HepG2 (cell line): ENCODE measurements around the gene CISD3. TPM values are rescaled to one million over a fixed set of nuclear protein-coding genes. Genes with fewer than 3 reads are reported as not detected.

Experiments used
- ARNT2 ChIP-seq: sonication (generic); formaldehyde crosslinking; IDR thresholded peaks from 2 replicates; pipeline ENCODE4 v1.8.0; 2022; ENCODE audit warnings: mild to moderate bottlenecking, low read depth, missing genetic modification reagents, moderate library complexity
- BRF2 ChIP-seq: sonication (generic); formaldehyde crosslinking; IDR thresholded peaks from 2 replicates; pipeline ENCODE4 v1.8.1; 2022; ENCODE audit warnings: mild to moderate bottlenecking, missing genetic modification reagents
- FIP1L1 ChIP-seq: fragments of 200-400 bp; formaldehyde crosslinking; IDR thresholded peaks from 2 replicates; pipeline ENCODE4 v1.6.1; 2018; ENCODE audit warnings: low read depth, mild to moderate bottlenecking, low read length, moderate library complexity, borderline replicate concordance; ENCODE audit not compliant: insufficient read depth
- FOXO4 ChIP-seq: sonication (generic); formaldehyde crosslinking; conservative IDR thresholded peaks from 2 replicates; pipeline ENCODE4 v1.8.1; 2023; ENCODE audit warnings: missing genetic modification reagents
- POLR2AphosphoS2 ChIP-seq: IDR thresholded peaks from 2 replicates; pipeline ENCODE4 v1.6.1; 2011; ENCODE audit warnings: low read depth, low read length, improper control_type of control experiment
- RCOR2 ChIP-seq: IDR thresholded peaks from 2 replicates; pipeline ENCODE4 v1.6.1; 2016; ENCODE audit warnings: missing biosample characterization, missing genetic modification reagents
- RXRB ChIP-seq: IDR thresholded peaks from 2 replicates; pipeline ENCODE4 v1.6.1; 2016; ENCODE audit warnings: borderline replicate concordance, missing genetic modification reagents, missing compliant biosample characterization
- WIZ ChIP-seq: sonication (generic); formaldehyde crosslinking; IDR thresholded peaks from 2 replicates; pipeline ENCODE4 v1.5.1; 2020; ENCODE audit warnings: mild to moderate bottlenecking, missing genetic modification reagents
- ZNF180 ChIP-seq: sonication (generic); formaldehyde crosslinking; IDR thresholded peaks from 2 replicates; pipeline ENCODE4 v1.4.0; 2020; ENCODE audit warnings: low read depth, missing genetic modification reagents, borderline replicate concordance
- ZNF296 ChIP-seq: sonication (generic); formaldehyde crosslinking; conservative IDR thresholded peaks from 2 replicates; pipeline ENCODE4 v1.5.0; 2020; ENCODE audit warnings: mild to moderate bottlenecking, missing genetic modification reagents
- ZNF337 ChIP-seq: sonication (generic); formaldehyde crosslinking; IDR thresholded peaks from 2 replicates; pipeline ENCODE4 v1.5.1; 2020; ENCODE audit warnings: missing genetic modification reagents, low read depth, mild to moderate bottlenecking, borderline replicate concordance
- ZNF350 ChIP-seq: sonication (generic); formaldehyde crosslinking; IDR thresholded peaks from 2 replicates; pipeline ENCODE4 v1.4.0; 2020; ENCODE audit warnings: mild to moderate bottlenecking, low read depth, missing genetic modification reagents, borderline replicate concordance
- ZNF431 ChIP-seq: sonication (generic); formaldehyde crosslinking; IDR thresholded peaks from 2 replicates; pipeline ENCODE4 v1.9.0; 2022; ENCODE audit warnings: missing genetic modification reagents, low read depth, mild to moderate bottlenecking, borderline replicate concordance
- ZNF589 ChIP-seq: sonication (generic); formaldehyde crosslinking; conservative IDR thresholded peaks from 2 replicates; pipeline ENCODE4 v1.8.0; 2022; ENCODE audit warnings: mild to moderate bottlenecking, moderate library complexity, missing genetic modification reagents
- polyA plus RNA-seq, 8 experiments: library from polyadenylated mRNA; depleted of rRNA in 3 of 8; stranded (reverse) in 7 of 8; unstranded in 1 of 8; fragments of >200 nt; fragmentation: Illumina TruSeq in 4 of 8; extraction: Trizol in 4 of 8; gene quantifications; 2 replicates each; pipeline versions ENCODE4 v1.2.1 to v1.2.3, GENCODE V29; 2011 to 2016; ENCODE audit warnings: low read depth in 4 of 8, missing spikeins in 1 of 8, mixed read lengths in 1 of 8; ENCODE audit not compliant: insufficient read depth in 1 of 8
- total RNA-seq, 5 experiments: library from RNA; depleted of rRNA; stranded (reverse); fragments of >200 nt; fragmentation: Illumina TruSeq; extraction: Trizol; gene quantifications; 2 replicates each; pipeline ENCODE4 v1.2.3, GENCODE V29; 2016; ENCODE audit warnings: low read depth in 1 of 5
- TF ChIP-seq, protein P1 (sequence below): sonication (generic); formaldehyde crosslinking; IDR thresholded peaks from 2 replicates; pipeline ENCODE4 v1.8.0; 2023; ENCODE audit warnings: mild to moderate bottlenecking, missing genetic modification reagents
- TF ChIP-seq, protein P2 (sequence below): sonication (generic); formaldehyde crosslinking; IDR thresholded peaks from 2 replicates; pipeline ENCODE4 v1.4.0; 2020; ENCODE audit warnings: low read depth, mild to moderate bottlenecking, missing genetic modification reagents
- TF ChIP-seq, protein P3 (sequence below): sonication (generic); formaldehyde crosslinking; IDR thresholded peaks from 2 replicates; pipeline ENCODE4 v1.4.0; 2020; ENCODE audit warnings: missing genetic modification reagents

The CISD3 gene
- total and polyA plus RNA-seq, 2 of the 13 experiments (the other 11 are each of a cell fraction or from before 2014, with no cell fraction given), result 30.0 to 34.1 TPM

GRCh38 chr17:38702916-38703741 lies 27.0 kb upstream of the CISD3 start (continued):
- TF ChIP-seq BRF2, result 0 out of 2 replicates have a peak, but pooled peaks have one; percentile 12
- peak; percentile 99 for TF ChIP-seq FIP1L1
- TF ChIP-seq ARNT2 (CRISPR knock-in tag), result 0 out of 2 replicates have a peak, but pooled peaks have one; percentile 13
- TF ChIP-seq, protein P1, sequence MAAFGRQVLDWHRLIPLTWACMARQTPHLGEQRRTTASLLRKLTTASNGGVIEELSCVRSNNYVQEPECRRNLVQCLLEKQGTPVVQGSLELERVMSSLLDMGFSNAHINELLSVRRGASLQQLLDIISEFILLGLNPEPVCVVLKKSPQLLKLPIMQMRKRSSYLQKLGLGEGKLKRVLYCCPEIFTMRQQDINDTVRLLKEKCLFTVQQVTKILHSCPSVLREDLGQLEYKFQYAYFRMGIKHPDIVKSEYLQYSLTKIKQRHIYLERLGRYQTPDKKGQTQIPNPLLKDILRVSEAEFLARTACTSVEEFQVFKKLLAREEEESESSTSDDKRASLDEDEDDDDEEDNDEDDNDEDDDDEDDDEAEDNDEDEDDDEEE, result 0 out of 2 replicates have a peak, but pooled peaks have one; percentile 25
- no peak for TF ChIP-seq ZNF337 (CRISPR knock-in tag)
- TF ChIP-seq, protein P2, sequence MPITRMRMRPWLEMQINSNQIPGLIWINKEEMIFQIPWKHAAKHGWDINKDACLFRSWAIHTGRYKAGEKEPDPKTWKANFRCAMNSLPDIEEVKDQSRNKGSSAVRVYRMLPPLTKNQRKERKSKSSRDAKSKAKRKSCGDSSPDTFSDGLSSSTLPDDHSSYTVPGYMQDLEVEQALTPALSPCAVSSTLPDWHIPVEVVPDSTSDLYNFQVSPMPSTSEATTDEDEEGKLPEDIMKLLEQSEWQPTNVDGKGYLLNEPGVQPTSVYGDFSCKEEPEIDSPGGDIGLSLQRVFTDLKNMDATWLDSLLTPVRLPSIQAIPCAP, result no peak
- no peak; the same call in 1 of the 2 replicates for TF ChIP-seq RCOR2 (CRISPR knock-in tag)
- 0 out of 2 replicates have a peak, but pooled peaks have one; percentile 48 for TF ChIP-seq WIZ (CRISPR knock-in tag)
- TF ChIP-seq ZNF296 (CRISPR knock-in tag), result 0 out of 2 replicates have a peak, but pooled peaks have one; percentile 22
- TF ChIP-seq, protein P3, sequence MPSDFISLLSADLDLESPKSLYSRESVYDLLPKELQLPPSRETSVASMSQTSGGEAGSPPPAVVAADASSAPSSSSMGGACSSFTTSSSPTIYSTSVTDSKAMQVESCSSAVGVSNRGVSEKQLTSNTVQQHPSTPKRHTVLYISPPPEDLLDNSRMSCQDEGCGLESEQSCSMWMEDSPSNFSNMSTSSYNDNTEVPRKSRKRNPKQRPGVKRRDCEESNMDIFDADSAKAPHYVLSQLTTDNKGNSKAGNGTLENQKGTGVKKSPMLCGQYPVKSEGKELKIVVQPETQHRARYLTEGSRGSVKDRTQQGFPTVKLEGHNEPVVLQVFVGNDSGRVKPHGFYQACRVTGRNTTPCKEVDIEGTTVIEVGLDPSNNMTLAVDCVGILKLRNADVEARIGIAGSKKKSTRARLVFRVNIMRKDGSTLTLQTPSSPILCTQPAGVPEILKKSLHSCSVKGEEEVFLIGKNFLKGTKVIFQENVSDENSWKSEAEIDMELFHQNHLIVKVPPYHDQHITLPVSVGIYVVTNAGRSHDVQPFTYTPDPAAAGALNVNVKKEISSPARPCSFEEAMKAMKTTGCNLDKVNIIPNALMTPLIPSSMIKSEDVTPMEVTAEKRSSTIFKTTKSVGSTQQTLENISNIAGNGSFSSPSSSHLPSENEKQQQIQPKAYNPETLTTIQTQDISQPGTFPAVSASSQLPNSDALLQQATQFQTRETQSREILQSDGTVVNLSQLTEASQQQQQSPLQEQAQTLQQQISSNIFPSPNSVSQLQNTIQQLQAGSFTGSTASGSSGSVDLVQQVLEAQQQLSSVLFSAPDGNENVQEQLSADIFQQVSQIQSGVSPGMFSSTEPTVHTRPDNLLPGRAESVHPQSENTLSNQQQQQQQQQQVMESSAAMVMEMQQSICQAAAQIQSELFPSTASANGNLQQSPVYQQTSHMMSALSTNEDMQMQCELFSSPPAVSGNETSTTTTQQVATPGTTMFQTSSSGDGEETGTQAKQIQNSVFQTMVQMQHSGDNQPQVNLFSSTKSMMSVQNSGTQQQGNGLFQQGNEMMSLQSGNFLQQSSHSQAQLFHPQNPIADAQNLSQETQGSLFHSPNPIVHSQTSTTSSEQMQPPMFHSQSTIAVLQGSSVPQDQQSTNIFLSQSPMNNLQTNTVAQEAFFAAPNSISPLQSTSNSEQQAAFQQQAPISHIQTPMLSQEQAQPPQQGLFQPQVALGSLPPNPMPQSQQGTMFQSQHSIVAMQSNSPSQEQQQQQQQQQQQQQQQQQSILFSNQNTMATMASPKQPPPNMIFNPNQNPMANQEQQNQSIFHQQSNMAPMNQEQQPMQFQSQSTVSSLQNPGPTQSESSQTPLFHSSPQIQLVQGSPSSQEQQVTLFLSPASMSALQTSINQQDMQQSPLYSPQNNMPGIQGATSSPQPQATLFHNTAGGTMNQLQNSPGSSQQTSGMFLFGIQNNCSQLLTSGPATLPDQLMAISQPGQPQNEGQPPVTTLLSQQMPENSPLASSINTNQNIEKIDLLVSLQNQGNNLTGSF, result no peak
- no peak; the same call in 1 of the 2 replicates for TF ChIP-seq POLR2AphosphoS2
- TF ChIP-seq RXRB, result no peak
- TF ChIP-seq ZNF589 (CRISPR knock-in tag), result peak; percentile 2; the same call in 1 of the 2 replicates
- 0 out of 2 replicates have a peak, but pooled peaks have one; percentile 9 for TF ChIP-seq FOXO4 (CRISPR knock-in tag)
- no peak for TF ChIP-seq ZNF431 (CRISPR knock-in tag)
- TF ChIP-seq ZNF180 (CRISPR knock-in tag), result 0 out of 2 replicates have a peak, but pooled peaks have one; percentile 46
- no peak; the same call in 1 of the 2 replicates for TF ChIP-seq ZNF350
